ENCODE results near the gene CADPS. TPM values are rescaled to one million over a fixed set of nuclear protein-coding genes. Genes with fewer than 3 reads are reported as not detected.

CADPS gene
- total and polyA plus RNA-seq, 2 experiments from 2014 or later = 2.8 to 8.1 TPM

DNA sequence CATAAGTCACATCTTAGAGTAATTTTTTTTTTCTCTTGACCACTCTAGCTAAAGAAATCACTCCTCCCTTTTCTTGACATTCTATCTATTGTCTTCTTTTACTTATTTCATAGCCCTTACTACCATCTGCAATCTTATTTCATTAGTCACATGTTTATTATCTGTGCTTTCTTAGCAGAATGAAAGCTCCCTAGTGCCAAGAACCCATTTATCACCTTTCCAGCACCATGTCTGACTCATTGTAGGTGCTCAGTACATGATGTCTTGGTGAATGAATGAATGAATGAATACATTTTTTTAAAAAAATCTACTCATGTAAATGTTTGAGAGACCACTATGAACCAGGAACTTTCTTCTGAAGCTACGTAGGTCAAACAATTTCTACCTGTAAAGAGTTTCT, 157.2 kb downstream of the CADPS start:
- WGBS (ENCODE audit: low lambda C conversion rate, missing lambda C conversion rate) = 81% methylated on average over 1 of the region's 1 CpG
- Histone ChIP-seq H3K9me3 (ENCODE audit: low read depth) (no peaks in the 10 kb centered on the region), H2AFZ (no peak overlapping the region), H3K4me2 (no peak overlapping the region), H3K27ac (no peak overlapping the region), H3K4me3 (no peak overlapping the region), H3K4me1 (ENCODE audit: insufficient read depth) (no peaks in the 10 kb centered on the region), H3K36me3 (replicated peaks; ENCODE audit: insufficient read depth, low read depth) (no peaks in the 10 kb centered on the region), H3K9me2 (replicated peaks; ENCODE audit: insufficient read depth) (no peaks in the 10 kb centered on the region), H4K20me1 (ENCODE audit: insufficient read depth, poor library complexity, severe bottlenecking) (no peaks in the 10 kb centered on the region), H3K79me2 (no peaks in the 10 kb centered on the region), H3K27me3 (peaks cover 9% of the 10 kb centered on the region)
- TF ChIP-seq, protein P1, sequence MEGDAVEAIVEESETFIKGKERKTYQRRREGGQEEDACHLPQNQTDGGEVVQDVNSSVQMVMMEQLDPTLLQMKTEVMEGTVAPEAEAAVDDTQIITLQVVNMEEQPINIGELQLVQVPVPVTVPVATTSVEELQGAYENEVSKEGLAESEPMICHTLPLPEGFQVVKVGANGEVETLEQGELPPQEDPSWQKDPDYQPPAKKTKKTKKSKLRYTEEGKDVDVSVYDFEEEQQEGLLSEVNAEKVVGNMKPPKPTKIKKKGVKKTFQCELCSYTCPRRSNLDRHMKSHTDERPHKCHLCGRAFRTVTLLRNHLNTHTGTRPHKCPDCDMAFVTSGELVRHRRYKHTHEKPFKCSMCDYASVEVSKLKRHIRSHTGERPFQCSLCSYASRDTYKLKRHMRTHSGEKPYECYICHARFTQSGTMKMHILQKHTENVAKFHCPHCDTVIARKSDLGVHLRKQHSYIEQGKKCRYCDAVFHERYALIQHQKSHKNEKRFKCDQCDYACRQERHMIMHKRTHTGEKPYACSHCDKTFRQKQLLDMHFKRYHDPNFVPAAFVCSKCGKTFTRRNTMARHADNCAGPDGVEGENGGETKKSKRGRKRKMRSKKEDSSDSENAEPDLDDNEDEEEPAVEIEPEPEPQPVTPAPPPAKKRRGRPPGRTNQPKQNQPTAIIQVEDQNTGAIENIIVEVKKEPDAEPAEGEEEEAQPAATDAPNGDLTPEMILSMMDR (IDR thresholded peaks at IDR 0.05; ENCODE audit: poor library complexity) = no peak
- no peak for TF ChIP-seq EZH2phosphoT487 (IDR thresholded peaks at IDR 0.05; ENCODE audit: low read depth, severe bottlenecking, unreplicated experiment)
- TF ChIP-seq EZH2 (IDR thresholded peaks at IDR 0.05; ENCODE audit: borderline replicate concordance) = no peak
- DNase-seq (ENCODE audit: low spot score) = no peak

DNA sequence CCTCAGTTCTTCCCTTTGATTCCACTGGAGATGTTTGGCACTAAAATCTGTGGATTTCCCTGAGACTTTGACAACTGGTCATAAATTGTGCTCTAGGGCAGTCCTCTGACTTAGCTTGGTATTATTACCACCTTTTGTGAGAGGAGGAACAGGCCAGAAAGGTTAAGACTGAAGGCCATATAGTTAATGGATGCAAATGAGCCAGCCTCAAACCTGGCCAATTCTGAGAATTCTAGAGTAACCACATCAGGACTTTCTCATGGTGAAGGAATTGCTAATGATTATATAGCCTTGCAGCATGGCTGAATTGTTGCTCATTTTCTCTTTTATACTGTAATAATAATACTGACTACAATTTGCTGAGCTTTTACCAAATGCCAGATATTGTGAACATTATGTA, 162.5 kb downstream of the CADPS start:
- DNase-seq (ENCODE audit: low spot score) = no peak
- H3K4me1 ChIP-seq (ENCODE audit: insufficient read depth) = no peaks in the 10 kb centered on the region
- no peak overlapping the region for H3K27ac ChIP-seq
- H3K27me3 ChIP-seq = no peaks in the 10 kb centered on the region
- H3K79me2 ChIP-seq = no peaks in the 10 kb centered on the region
- H3K4me2 ChIP-seq = no peak overlapping the region
- no peaks in the 10 kb centered on the region for H3K36me3 ChIP-seq (replicated peaks; ENCODE audit: insufficient read depth, low read depth)
- no peak overlapping the region for H2AFZ ChIP-seq
- TF ChIP-seq EZH2phosphoT487 (IDR thresholded peaks at IDR 0.05; ENCODE audit: low read depth, severe bottlenecking, unreplicated experiment) = no peak
- no peak for TF ChIP-seq EZH2 (IDR thresholded peaks at IDR 0.05; ENCODE audit: borderline replicate concordance)
- TF ChIP-seq, protein P1 (IDR thresholded peaks at IDR 0.05; ENCODE audit: poor library complexity) = no peak
- H3K9me2 ChIP-seq (replicated peaks; ENCODE audit: insufficient read depth) = no peaks in the 10 kb centered on the region
- H3K9me3 ChIP-seq (ENCODE audit: low read depth) = no peaks in the 10 kb centered on the region
- H3K4me3 ChIP-seq = no peak overlapping the region
- no peaks in the 10 kb centered on the region for H4K20me1 ChIP-seq (ENCODE audit: insufficient read depth, poor library complexity, severe bottlenecking)

DNA sequence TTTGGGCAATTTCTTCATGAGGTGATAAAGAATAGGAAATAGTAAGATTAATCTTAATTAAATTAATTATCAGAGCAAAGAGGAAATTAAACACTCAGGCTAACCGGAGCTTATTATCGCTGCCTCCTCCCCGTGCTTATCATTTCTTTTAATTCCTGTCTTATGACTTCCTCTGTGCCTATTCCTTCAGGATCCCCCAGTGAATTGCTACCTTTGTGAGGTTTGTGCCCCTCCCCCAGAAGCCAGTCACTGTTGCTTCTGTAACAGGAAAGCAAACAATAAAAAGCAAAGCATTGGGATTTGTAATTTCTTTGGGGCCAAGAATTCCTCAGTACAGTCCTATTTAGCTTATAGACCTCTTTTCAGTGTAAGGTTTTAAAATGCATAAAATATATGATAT, 164.5 kb downstream of the CADPS start:
- no peak overlapping the region for H3K27ac ChIP-seq
- no peaks in the 10 kb centered on the region for H4K20me1 ChIP-seq (ENCODE audit: insufficient read depth, poor library complexity, severe bottlenecking)
- no peak for TF ChIP-seq EZH2phosphoT487 (IDR thresholded peaks at IDR 0.05; ENCODE audit: low read depth, severe bottlenecking, unreplicated experiment)
- TF ChIP-seq EZH2 (IDR thresholded peaks at IDR 0.05; ENCODE audit: borderline replicate concordance) = no peak
- TF ChIP-seq, protein P1 (IDR thresholded peaks at IDR 0.05; ENCODE audit: poor library complexity) = no peak
- H3K9me2 ChIP-seq (replicated peaks; ENCODE audit: insufficient read depth) = no peaks in the 10 kb centered on the region
- no peaks in the 10 kb centered on the region for H3K4me1 ChIP-seq (ENCODE audit: insufficient read depth)
- no peak overlapping the region for H2AFZ ChIP-seq
- no peaks in the 10 kb centered on the region for H3K27me3 ChIP-seq
- WGBS (ENCODE audit: low lambda C conversion rate, missing lambda C conversion rate) = 80% methylated on average over 3 of the region's 3 CpGs
- no peaks in the 10 kb centered on the region for H3K36me3 ChIP-seq (replicated peaks; ENCODE audit: insufficient read depth, low read depth)
- no peaks in the 10 kb centered on the region for H3K79me2 ChIP-seq
- no peaks in the 10 kb centered on the region for H3K9me3 ChIP-seq (ENCODE audit: low read depth)
- H3K4me2 ChIP-seq = no peak overlapping the region
- H3K4me3 ChIP-seq = no peak overlapping the region
- no peak for DNase-seq (ENCODE audit: low spot score)

Measured in hepatocyte (in vitro differentiated cells).